GM15510 (cell line): Measurements from ENCODE around the gene FRRS1.

Experiments
- POLR2A ChIP-seq: IDR thresholded peaks from 3 replicates; pipeline ENCODE4 v1.6.1; 2011; ENCODE audit warnings: borderline replicate concordance; ENCODE audit not compliant: insufficient read length; ENCODE audit errors: extremely low read depth

Gene FRRS1

DNA sequence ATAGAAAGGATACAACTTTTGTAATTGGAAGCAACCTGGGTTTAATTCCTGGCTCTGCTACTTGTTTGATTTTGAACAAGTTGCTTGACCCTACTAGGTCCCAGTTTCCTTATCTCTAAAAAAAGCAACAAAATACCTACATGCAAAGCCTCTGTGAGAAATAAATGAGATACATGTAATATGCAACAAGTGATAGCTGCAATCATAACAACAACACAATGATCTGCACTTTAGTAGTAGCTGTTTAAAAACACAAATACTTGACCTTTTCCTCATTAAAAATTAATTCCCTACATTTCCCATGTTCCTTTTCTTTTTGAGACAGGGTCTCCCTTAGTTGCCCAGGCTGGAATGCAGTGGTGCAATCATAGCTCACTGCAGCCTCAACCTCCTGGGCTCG lies 40.0 kb downstream of the FRRS1 start:
- TF ChIP-seq POLR2A, result no peak

DNA sequence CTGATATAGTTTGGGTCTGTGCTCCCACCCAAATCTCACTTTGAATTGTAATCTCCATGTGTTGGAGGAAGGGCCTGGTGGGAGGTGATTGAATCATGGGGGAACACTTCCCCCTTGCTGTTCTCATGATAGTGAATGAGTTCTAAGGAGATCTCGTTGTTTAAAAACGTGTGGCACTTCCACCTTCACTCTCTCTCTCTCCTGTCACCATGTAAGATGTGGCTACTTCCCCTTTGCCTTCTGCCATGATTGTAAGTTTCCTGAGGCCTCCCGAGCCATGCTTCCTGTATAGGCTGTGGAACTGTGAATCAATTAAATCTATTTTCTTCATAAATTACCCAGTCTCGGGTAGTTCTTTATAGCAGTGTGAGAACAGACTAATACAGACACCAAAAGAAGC lies 40.4 kb downstream of the FRRS1 start:
- TF ChIP-seq POLR2A, result no peak

DNA sequence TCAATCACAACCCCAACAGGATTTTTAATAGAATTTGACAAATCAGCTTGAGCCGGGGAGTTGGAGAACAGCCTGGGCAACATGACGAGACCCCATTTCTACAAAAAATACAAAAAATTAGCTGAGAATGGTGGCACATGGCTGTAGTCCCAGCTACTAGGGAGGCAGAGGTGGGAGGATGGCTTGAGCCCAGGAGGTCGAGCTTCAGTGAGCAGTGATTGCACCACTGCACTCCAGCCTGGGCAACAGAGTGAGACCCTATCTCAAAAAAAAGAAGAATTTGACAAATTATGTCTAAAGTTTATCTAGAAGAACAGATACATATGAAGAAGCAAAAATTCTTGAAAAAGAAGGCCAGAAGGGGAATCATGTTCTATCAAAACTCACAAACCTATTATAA lies 43.2 kb downstream of the FRRS1 start:
- no peak for TF ChIP-seq POLR2A

DNA sequence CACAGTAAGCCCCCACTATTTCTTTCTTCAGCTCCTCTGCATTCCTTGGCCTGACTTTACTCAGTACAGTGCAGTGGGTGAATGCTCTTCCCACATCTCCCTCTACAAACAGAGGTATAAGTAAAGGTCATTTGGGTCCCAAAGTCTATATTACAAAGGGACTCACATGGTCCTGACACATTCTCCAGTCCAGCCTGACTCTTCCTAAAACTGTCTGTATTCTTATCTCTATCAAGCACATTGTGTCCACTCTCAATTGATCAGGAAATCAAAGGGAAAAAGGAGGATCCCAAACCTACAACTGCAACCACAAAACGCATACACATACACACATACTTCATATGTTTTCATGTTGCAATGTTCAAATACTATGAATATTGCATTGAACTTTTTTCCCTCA lies 49.4 kb downstream of the FRRS1 start:
- TF ChIP-seq POLR2A, result no peak

DNA sequence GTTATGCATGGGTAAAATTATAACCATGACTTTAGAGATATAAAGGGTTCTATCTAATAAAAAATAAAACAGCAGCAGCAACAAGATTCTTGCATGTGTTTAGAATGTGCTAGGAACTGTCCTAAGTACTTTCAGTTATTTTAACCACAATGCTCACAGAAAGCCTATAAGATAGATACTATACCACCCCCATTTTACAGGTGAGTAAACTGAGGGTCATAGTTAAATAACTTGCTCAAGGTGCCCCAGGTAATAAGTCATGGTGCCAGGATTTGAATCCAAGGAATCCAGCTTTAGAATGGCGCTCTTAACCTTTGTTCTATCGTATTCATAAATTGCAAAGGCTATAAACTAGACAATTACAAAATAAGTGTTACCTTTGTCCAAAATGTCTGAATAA lies 53.4 kb downstream of the FRRS1 start:
- no peak for TF ChIP-seq POLR2A

DNA sequence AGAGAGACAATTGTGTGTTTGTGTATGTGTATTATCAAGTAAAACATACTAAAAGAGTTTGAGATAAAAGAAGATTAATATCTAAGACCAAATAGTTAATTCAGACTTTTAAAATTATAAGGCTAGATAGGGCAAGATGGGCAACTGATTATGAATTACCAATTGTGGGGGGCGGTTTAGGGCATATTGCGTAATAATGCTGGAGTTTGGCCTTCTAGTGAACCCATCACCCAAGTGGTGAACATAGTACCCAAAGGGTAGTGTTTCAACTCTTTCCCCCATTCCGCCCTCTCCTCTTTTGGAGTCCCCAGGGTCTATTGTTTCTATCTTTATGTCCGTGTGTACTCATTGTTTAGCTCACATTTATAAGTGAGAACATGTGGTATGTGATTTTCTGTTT lies 55.4 kb downstream of the FRRS1 start:
- TF ChIP-seq POLR2A, result no peak

DNA sequence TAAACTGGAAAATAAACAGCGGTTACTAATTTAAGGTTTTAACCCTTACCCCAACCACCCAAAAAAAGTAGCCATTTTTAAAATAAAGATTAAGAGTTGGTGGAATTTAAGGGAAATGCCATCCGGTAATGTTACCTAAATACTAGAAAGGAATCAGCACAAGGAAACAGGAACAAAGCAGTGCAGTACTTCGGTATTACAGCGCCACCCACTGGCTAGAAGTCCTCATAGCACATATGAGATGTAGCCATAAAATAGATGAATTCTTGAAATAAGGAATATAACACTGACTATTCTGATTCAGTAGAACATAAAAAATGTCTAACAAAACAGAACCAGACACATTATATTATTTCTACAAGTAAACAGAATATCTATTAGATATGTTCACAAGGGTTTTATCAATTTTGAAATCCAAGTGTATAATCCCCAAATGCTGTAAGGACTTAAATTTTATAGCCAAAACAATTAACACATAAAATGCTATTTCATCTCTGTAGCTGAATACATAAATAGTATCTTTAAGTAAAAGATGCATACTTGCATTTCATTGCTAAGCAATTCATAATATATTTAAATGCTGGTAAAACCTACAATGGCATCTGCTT lies 58.8 kb downstream of the FRRS1 start:
- no peak for TF ChIP-seq POLR2A

DNA sequence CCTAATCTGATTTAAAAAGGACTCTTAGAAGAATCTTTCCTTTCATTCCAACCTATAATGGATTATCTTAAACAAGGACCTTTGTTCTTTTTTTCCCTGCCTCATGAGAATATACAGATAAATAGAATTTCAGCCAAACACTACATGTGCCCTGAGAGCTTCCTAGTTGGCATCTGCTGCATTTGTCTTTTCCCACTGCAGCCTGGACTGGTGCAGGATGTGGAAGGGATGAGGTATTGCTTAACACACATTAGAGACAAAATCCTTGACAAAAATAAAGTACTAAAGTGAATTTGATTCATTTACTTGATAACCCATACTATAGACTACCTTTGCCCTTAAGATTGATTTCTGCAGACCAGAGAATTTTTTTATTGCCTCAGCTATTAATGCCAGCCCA lies 61.0 kb downstream of the FRRS1 start:
- no peak for TF ChIP-seq POLR2A

DNA sequence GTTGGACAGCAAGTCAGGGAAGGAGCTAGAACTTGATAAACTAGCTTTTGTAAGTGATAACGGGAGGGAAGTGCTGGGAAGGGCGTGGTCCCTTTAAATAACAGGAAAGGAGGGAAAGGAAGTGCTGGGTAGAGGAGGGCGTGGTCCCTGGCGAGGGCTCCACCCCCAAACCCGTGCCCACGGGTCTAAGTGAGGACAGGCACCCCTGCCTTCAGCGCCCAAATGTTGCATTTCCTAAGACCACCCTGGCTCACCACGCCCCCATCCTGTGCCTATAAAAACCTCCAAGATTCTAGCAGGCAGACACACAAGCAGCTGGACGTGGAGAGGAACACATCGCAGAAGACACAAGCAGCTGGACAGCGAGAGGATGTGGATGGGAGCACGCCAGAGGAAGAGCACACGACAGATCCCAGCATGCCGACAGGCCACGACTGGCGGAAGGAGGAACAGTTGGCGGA lies 62.0 kb downstream of the FRRS1 start:
- TF ChIP-seq POLR2A, result no peak

DNA sequence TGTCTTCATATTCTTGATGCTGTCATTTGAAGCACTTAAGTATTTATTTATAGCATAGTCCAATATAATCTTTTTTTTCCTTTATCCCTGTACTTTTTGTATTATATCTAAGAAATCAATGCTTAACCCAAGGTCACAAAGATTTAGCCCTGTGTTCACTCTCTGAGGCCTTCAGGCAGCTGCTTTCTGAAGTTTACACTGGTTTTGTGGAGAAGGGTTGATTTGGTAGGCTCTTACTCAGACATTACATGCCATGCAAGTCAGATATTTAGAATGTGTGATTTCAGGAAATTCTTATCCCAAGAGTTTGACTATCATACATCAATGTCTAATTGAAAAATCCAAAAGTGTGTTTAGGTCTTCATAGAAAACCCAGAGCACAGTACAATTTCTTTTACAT lies 64.2 kb downstream of the FRRS1 start:
- no peak for TF ChIP-seq POLR2A

DNA sequence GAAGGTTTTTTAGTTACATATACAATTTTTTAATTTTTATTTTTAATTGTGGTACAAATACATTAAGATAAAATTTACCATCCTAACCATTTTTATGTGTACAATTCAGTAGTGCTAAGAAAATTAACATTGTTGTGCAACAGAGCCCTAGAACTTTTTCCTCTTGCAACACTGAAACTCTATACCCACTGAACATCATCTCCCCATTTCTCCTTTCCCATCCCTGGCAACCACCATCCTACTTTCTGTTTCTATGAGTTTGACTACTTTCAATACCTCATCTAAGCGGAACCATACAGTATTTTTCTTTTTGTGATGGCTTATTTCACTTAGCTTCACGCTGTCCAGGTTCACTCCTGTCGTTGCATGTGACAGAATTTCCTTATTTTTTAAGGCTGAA lies 66.4 kb downstream of the FRRS1 start:
- TF ChIP-seq POLR2A, result no peak

DNA sequence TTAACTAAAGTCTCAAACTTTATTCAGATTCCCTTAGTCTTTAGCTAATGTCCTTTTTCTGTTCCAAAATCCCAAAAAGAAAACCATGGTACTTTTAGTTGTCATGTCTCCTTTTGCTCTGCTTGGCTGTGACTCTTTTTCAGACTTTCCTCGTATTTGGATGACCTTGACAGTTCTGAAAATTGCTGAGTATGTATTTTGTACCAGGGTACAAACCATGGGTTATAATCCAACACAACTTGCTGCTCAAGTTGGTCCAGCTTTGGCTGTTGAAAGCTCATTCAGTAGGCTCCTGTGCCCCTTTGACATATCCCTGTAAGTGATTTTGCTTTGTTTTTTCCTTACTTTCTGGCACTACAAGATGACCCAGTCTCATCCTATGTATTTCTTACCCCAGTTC lies 68.9 kb downstream of the FRRS1 start:
- no peak for TF ChIP-seq POLR2A

DNA sequence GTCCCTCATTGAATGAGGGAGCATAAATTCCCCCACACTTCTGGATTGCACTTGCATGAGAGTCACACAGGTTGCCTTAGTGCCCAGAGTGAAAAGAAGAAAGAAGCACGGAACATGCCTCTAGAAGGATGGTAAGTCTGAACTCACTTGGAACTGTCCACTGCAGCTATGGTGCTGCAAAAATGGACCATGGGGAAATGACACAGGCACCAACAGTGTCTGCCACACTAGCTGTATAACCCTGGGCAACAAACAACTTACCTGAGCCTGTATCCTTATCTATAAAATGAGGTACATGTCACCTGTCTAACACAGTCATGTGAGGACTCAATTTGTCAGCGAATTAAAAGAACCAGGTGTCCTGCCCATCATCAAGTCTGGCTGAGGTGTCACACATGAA lies 69.8 kb downstream of the FRRS1 start:
- TF ChIP-seq POLR2A, result no peak

DNA sequence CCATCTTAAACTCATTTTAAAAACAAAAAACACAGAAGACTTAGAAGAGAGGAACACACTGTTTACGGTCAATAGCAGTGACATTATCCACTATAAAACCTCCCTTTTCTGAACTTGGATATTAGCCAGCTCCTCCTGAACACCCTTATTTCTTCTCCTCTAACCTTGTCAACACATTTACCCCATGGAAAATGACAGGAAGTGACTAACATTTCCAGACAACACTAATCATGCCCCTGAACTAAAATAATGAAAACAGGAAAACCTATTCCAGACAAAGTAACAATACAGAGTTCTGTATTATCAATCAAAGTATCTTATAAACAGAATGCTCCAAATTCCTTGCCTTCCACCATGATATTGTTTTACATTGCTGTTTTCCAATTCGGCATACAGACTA lies 75.3 kb downstream of the FRRS1 start:
- TF ChIP-seq POLR2A, result no peak

DNA sequence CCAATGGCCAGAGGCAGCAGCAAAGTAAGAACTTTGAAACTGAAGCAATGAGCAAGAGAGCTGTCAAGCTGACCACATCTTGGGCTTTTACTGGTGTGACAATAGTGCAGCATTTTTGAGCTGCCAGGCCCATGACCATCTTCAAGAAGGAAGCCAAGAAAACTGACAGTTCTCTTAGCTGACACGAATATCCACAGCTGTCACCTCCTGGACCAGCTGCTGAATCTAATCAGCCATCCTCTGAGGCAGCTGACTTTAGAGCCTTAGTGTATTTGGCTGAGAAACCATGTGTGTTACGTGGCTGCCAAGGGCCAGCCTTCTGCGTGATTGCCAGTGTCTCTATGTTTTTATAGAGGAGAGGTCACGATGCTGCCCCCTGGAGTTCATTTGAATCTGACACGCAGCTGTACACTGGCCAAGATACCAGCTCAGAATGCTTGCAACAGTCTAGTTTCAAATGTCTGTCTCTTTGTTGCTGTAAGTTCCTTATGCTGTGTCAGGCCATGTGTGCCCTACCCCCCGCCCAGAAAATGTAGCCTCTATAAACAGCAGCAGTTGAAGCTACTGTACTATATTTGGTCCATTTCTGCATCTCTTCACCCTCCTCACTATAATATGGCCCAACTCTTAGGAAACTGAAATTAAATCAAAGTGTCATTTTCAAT lies 80.8 kb downstream of the FRRS1 start:
- no peak for TF ChIP-seq POLR2A

DNA sequence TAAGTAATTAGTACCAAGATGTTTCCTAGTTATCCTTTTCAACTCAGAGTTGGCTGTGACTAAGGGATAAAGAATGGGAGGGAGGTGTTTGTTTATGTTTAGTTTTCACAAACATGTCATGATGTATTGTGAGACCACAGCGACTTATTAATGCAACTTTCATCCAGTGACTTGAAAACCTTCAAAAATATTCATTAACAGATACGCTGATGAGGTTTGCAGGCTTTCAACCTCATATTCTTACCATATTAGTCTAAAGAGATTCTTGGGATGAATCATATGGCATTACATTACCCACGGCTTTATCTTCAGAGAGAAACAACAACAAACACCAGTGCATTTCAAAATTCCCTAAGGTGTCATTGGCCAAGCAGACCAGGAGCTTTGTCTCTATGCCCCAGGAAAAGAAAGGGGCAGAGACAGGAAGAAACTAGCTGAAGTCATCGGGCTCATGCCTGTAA lies 84.1 kb downstream of the FRRS1 start:
- TF ChIP-seq POLR2A, result no peak

DNA sequence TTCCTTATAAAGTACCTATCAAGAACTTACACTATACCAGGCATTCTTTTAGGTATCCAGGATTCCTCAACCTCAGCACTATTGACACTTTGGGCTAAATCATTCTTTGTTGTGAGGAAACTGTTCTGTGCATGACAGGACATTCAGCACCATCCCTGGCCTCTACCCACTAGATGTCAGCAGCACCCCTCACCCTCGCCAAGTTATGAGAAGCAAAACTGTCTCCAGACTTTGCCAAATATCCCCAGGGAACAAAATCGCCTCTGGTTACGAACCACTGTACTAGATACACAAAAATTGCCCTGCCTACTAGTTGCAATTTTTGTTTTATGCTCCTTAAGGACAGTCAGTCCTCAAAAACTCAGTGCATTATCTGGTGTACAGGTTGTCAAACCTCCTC lies 84.9 kb downstream of the FRRS1 start:
- no peak for TF ChIP-seq POLR2A

DNA sequence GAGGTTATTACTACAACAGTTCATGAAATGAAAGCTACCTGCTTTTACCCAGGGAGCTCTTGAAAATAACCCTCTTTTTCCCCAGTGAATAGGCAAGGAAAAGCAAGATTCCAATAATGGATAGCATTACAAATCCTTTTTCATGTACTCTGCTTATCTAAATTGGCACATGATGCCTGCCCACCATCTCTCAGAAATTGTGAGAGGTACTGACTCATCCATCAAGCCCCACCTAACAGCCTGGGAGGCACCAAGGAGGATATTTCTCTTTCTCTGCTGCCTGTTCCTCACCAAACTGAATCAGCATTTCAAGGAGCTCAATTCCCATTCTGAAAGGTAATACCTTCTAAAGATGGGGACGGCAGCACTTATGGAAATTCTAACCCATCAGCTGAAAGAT lies 86.2 kb downstream of the FRRS1 start:
- TF ChIP-seq POLR2A, result no peak

DNA sequence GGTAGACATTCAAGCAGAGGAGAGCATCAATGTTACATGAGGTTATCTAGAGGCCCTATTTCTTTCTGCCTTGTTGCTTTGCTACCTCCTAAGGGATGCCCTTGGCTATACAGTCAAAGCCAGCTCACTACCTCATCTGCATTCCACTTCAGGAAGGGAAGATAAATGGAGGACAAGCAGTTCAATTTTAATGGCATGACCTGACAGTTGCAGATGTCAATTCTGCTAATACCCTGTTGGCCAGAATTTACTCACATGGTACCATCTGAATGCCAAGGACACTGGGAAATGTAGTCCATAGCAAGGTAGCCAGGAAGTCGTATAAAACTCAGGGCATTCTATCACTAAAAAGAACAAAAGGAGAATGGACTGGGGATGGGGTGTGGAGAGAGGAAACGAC lies 89.0 kb downstream of the FRRS1 start:
- TF ChIP-seq POLR2A, result no peak
